GM21529 (cell line): ENCODE measurements around the gene BICRA.
"Not testable (repeated sequence)": the region's sequence is repeated elsewhere in the genome, so short reads cannot be mapped to it uniquely, and the experiment has no call there.

Experiments used
- ATAC-seq: cut with Tn5 transposase; IDR thresholded peaks from one replicate; pipeline ENCODE4 v1.9.1; 2021; ENCODE audit not compliant: unreplicated experiment

BICRA gene

GRCh38 chr19:47740866-47741519 is 132.1 kb downstream of the BICRA start:
- no peak for ATAC-seq

GRCh38 chr19:47741544-47742140 is 132.7 kb downstream of the BICRA start:
- ATAC-seq: no peak

GRCh38 chr19:47742634-47743033 is 133.7 kb downstream of the BICRA start:
- ATAC-seq: no peak

GRCh38 chr19:47745010-47745901 is 136.3 kb downstream of the BICRA start, which contains the start of gene NOP53:
TSS of gene NOP53 (plus strand) at chr19:47745546. CDS start at chr19:47745560, 14 bp downstream.
- peak; percentile 59 for ATAC-seq

- not testable (repeated sequence) for ATAC-seq
Observed at GRCh38 chr19:47746129-47746528, 137.2 kb downstream of the BICRA start.

- no peak for ATAC-seq
Observed at GRCh38 chr19:47749326-47749725, 140.4 kb downstream of the BICRA start.

- no peak for ATAC-seq
Observed at GRCh38 chr19:47750752-47751151, 141.8 kb downstream of the BICRA start.

- ATAC-seq: no peak
Observed at GRCh38 chr19:47752440-47753211, 143.7 kb downstream of the BICRA start.
